NCI-H2196 treated with DMSO at 0.1 percent for 48 hours (cell line): ENCODE measurements around the gene TCP11.
A peak's percentile ranks its signal among the peaks of the same experiment; 100 is the strongest.
"Not testable (repeated sequence)": the region's sequence is repeated elsewhere in the genome, so short reads cannot be mapped to it uniquely, and the experiment has no call there.

ENCODE experiments used
- DNase-seq: peaks from one replicate; lab custom pipeline; 2025; ENCODE audit not compliant: unreplicated experiment; lab: John Stamatoyannopoulos, UW

Gene TCP11

DNA sequence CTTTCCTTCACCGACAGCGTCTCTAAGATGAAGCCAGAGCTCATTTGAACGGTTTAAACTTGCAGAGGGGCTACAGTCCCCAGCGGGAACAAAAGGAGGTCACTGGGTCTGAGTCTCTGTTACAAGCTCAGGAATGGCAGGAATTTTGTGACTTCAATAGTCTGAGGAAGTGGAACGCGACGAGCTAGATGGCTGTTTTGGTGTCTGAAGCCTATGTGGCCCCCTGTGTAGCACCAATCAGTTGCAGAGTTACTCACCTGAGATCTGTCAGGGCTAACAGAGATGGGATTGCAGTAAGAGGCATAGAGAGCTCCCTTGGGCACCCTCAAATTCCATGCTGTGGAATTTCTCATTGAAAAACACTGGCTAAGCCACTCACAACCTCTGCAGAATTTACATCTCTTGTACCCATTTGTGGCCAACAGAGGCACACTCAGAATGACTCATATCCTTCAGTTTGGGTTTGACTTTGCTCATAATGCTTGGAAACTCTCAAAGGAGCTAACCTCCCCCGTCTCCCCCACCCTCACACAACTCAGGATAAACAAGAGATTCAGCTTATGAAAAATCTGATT, 7.1 kb upstream of the TCP11 start:
- DNase-seq: no peak

- DNase-seq: no peak
These were observed 6.3 kb upstream of the TCP11 start for GRCh38 chr6:35147486-35147885.

GRCh38 chr6:35147026-35147425, 5.9 kb upstream of the TCP11 start:
- no peak for DNase-seq

DNA sequence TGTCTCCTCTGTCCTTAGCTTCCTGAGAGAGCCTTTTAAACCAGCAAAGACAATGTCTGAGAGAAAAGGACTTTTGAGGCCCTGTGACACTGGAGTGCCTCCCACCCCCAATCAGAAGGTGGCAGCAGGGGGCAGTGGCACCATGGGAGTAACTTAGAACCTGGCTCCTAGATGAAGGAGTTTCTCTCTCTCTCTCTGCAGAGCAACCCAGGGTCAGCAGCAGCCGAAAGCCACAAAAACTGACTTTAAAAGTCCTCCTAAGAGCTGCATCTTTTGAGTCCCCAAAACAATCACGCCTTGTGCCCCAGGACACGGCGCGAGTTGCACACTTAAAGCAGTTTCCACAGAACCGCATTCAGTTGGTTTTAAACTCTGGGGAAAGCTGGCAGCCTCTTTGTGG, 5.3 kb upstream of the TCP11 start:
- no peak for DNase-seq

GRCh38 chr6:35145757-35146156, 4.6 kb upstream of the TCP11 start:
- no peak for DNase-seq

DNA sequence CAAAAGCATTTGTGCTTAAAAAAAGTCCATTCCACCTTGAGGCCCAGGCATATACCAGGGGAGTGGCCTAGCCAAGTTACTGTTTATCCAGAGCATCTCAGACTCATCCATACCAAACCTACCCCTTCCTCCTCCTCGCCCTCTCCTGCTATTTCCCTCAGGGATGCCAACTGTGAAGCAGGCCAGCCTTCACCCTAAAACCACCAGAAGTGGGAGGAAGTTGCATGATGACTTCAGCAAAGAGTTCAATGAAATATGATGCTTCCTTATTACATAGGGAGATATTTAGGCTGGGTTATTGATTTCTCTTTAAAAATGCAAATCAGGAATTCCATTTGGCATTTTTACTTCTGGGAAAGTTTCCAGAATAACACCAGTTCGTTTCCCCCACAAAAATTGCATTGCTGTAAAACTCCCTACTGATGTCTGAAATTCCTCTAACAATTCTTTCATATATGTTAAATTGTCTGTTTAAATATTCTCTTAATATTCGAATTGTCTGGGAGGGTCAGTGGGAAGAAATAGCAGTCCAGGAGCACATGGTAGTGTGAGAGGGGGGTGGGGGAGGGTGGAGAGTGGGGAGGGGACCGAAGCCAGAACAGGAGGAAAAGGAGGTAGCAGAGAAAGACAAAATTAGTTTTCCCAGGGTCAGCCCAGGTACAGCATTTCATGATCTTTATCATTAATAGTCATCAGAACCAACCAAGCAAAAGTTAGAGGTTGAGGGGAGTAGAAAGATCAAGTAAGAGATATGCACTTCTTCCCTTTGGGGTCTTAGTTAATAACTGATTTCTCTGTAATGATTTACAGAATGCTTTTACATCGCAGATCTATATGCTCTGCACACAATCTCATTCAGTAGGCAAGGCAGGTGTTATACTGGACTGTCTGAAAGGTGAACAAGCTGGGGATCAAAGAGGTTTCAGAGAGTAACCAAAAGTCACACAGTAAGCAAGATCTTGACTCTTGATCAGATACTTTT, 1.7 kb upstream of the TCP11 start:
- DNase-seq: no peak

- no peak for DNase-seq
These were observed 516 bp downstream of the TCP11 start for GRCh38 chr6:35140639-35141006.

GRCh38 chr6:35139924-35140638, 1.1 kb downstream of the TCP11 start:
- DNase-seq: peak; percentile 66

- DNase-seq: no peak
These were observed 1.7 kb downstream of the TCP11 start for GRCh38 chr6:35139470-35139869.

GRCh38 chr6:35138191-35138590, 2.9 kb downstream of the TCP11 start:
- not testable (repeated sequence) for DNase-seq

- DNase-seq: no peak
These were observed 5.0 kb downstream of the TCP11 start for GRCh38 chr6:35136185-35136584.

DNA sequence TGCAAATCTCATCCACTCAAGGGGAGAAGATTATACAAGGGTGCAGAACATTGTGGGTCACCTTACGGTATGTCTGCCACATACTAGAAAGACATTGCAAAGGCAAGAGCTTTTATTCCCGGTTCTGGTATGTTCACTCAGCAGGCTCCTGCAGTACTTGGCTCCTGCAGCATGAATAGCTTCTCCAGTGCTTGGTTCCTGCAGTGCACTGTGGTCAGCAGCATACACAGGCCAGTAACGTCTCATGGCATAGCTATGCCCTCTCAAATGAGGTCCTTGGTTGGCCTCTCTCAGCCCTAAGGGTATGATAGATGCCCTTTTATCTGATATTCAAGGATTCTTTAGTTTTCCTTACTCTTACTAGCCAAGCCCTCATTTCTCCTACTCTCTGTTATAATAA, 12.6 kb downstream of the TCP11 start:
- no peak for DNase-seq

DNA sequence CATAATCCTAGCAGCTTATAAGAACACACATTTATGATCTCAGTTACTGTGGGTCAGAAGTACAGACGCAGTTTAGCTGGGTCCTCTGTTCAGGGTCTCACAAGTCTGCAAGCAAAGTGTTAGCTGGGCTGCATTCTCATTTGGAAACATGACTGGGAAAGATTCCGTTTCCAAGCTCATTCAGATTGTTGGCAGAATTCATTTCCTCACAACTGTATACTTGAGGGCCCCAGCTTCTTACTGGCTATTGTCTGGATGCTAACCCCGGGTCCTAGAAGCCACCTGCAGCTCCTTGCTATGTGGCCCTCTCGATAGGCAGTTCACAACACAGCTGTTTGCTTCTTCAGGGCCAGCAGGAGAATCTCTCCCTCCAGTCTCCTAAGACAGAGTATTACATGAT, 13.1 kb downstream of the TCP11 start:
- no peak for DNase-seq

- DNase-seq: no peak
These were observed 16.8 kb downstream of the TCP11 start for GRCh38 chr6:35124356-35124755.

- no peak for DNase-seq
These were observed 20.4 kb downstream of the TCP11 start for GRCh38 chr6:35120746-35121145.

DNA sequence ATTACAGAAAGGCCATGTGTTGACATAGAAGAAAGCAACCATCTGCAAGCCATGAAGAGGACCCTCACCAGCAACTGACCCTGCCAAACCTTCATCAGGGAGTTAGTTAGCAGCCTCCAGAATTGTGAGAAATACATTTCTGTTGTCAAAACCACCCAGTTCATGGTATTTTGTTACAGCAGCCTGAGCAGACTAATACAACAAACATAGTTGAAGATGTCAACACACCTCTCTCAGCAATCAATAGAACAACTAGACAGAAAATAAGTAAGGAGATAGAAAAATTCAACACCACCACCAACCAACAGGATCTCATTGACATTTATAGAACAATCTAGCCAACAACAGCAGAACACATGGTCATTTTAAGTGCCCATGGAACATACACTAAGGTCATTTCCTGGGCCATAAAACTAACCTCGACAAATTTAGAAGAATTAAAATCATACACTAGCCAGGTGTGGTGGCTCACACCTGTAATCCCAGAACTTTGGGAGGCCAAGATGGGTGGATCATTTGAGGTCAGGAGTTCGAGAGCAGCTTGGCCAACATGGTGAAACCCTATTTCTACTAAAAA, 32.7 kb downstream of the TCP11 start:
- DNase-seq: no peak

DNA sequence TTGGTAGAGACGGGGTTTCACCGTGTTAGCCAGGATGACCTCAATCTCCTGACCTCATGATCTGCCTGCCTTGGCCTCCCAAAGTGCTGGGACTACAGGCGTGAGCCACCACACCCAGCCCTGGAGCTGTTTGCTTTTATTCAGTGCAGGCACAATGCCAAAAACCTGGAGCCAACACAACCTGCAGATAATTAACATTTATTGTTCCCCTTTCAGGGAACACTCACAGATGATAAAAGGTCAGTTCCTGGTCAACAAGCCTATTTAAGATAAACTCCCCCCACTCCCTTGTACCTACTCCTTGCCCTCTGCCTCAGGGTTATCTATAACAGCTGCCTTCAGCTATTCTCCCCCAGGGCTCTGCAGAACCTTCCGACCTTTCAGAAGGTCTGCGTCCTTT, 33.4 kb downstream of the TCP11 start:
- not testable (repeated sequence) for DNase-seq

DNA sequence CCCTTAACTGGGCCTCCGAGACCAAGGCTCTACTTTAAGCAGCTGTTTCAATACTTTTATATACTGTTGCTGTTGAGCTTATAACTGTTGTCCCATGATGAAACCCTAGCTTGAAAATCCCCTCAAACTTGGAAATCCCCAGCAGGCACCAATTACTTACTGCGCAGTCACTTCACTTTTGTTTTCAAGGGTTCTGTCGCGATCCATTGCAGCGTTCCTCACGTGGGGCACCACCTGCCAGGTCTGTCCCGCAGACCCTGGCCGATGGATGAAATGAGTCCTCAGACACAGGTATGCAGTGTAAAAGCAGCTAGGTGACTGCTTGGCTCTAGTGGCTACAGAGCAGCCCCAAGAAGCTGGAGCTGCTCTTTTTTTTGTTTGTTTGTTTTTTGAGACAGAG, 33.9 kb downstream of the TCP11 start:
- not testable (repeated sequence) for DNase-seq

GRCh38 chr6:35106061-35106460, 35.1 kb downstream of the TCP11 start:
- DNase-seq: not testable (repeated sequence)

GRCh38 chr6:35105078-35105477, 36.1 kb downstream of the TCP11 start:
- no peak for DNase-seq

GRCh38 chr6:35099116-35099515, 42.0 kb downstream of the TCP11 start:
- no peak for DNase-seq
